ENCODE data around the gene TNFAIP8L2.

Gene TNFAIP8L2

DNA sequence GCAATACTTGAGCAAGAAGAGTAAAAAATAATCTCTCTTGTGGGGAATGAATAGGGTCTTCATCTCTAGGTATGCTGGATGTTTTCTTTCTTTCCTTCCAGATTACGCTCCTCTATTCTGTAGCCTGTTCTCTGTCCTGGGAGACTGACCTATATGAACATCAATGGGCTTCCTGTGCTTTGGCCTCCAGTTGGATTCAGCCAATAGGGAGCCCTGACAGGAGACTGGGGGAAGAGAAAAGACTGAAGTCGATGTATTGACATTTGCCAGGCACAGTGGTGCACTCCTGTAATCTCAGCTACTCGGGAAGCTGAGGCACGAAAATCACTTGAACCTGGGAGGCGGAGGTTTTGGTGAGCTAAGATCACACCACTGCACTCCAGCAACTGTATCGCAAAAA, 27.6 kb upstream of the TNFAIP8L2 start:
- TF ChIP-seq ZBTB7A (IDR thresholded peaks at IDR 0.05; ENCODE audit: low read depth) (no peak), TCF12 (IDR thresholded peaks at IDR 0.05; ENCODE audit: low read depth) (no peak), CEBPB (IDR thresholded peaks at IDR 0.05) (no peak), RAD21 (IDR thresholded peaks at IDR 0.05; ENCODE audit: low read depth) (no peak), YY1 (IDR thresholded peaks at IDR 0.05; ENCODE audit: low read depth) (no peak), EGR1 (IDR thresholded peaks at IDR 0.05) (no peak), EP300 (IDR thresholded peaks at IDR 0.05; ENCODE audit: borderline replicate concordance) (no peak), TAF1 (IDR thresholded peaks at IDR 0.05; ENCODE audit: low read depth) (no peak), FOXM1 (IDR thresholded peaks at IDR 0.05; ENCODE audit: borderline replicate concordance, low read depth) (no peak), TEAD4 (IDR thresholded peaks at IDR 0.05) (no peak), CREB1 (IDR thresholded peaks at IDR 0.05; ENCODE audit: low read depth) (no peak), NFIC (IDR thresholded peaks at IDR 0.05) (no peak)
- TF ChIP-seq, protein P1, sequence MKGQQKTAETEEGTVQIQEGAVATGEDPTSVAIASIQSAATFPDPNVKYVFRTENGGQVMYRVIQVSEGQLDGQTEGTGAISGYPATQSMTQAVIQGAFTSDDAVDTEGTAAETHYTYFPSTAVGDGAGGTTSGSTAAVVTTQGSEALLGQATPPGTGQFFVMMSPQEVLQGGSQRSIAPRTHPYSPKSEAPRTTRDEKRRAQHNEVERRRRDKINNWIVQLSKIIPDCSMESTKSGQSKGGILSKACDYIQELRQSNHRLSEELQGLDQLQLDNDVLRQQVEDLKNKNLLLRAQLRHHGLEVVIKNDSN (IDR thresholded peaks at IDR 0.05): no peak
- TF ChIP-seq, protein P2, sequence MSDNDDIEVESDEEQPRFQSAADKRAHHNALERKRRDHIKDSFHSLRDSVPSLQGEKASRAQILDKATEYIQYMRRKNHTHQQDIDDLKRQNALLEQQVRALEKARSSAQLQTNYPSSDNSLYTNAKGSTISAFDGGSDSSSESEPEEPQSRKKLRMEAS (IDR thresholded peaks at IDR 0.05): no peak

DNA sequence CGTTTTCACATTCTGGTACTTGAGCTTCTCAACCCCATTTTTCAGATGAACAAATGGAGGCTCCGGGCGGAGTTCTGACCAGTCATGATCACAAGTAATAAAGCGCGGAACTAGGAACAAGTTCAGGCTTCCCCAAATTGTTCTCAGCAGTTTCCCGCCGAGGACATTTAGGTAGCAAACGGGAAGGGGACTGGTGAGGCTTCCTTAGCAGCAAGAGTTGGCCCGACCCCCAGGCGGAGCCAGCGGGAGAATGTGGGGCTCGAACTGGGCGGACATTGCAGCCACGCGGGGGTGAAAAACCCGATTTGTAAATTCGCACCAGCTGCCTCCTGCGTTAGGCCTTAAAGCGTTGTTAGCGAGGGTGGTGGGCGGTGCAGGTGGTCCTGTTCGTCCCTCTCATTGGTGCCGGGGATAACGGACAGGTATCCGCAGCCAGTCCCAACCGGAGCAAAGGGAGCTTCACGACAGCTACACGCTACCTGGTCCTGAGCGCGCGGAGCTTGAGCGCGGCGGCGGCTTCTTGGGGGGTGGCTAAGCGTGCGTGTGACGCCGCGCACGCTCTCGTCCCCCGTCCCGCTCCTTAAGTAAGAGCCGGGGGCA, 25.4 kb upstream of the TNFAIP8L2 start:
- TF ChIP-seq EP300 (IDR thresholded peaks at IDR 0.05; ENCODE audit: borderline replicate concordance) (no peak), EGR1 (IDR thresholded peaks at IDR 0.05) (no peak), TEAD4 (IDR thresholded peaks at IDR 0.05) (no peak), TCF12 (IDR thresholded peaks at IDR 0.05; ENCODE audit: low read depth) (no peak), CREB1 (IDR thresholded peaks at IDR 0.05; ENCODE audit: low read depth) (no peak), ZBTB7A (IDR thresholded peaks at IDR 0.05; ENCODE audit: low read depth) (no peak), CEBPB (IDR thresholded peaks at IDR 0.05) (no peak), FOXM1 (IDR thresholded peaks at IDR 0.05; ENCODE audit: borderline replicate concordance, low read depth) (no peak), NFIC (IDR thresholded peaks at IDR 0.05) (no peak), RAD21 (IDR thresholded peaks at IDR 0.05; ENCODE audit: low read depth) (no peak), YY1 (IDR thresholded peaks at IDR 0.05; ENCODE audit: low read depth) (no peak), TAF1 (IDR thresholded peaks at IDR 0.05; ENCODE audit: low read depth) (no peak)
- TF ChIP-seq, protein P1 (IDR thresholded peaks at IDR 0.05): no peak
- TF ChIP-seq, protein P2 (IDR thresholded peaks at IDR 0.05): no peak
- TF ChIP-seq, protein P3, sequence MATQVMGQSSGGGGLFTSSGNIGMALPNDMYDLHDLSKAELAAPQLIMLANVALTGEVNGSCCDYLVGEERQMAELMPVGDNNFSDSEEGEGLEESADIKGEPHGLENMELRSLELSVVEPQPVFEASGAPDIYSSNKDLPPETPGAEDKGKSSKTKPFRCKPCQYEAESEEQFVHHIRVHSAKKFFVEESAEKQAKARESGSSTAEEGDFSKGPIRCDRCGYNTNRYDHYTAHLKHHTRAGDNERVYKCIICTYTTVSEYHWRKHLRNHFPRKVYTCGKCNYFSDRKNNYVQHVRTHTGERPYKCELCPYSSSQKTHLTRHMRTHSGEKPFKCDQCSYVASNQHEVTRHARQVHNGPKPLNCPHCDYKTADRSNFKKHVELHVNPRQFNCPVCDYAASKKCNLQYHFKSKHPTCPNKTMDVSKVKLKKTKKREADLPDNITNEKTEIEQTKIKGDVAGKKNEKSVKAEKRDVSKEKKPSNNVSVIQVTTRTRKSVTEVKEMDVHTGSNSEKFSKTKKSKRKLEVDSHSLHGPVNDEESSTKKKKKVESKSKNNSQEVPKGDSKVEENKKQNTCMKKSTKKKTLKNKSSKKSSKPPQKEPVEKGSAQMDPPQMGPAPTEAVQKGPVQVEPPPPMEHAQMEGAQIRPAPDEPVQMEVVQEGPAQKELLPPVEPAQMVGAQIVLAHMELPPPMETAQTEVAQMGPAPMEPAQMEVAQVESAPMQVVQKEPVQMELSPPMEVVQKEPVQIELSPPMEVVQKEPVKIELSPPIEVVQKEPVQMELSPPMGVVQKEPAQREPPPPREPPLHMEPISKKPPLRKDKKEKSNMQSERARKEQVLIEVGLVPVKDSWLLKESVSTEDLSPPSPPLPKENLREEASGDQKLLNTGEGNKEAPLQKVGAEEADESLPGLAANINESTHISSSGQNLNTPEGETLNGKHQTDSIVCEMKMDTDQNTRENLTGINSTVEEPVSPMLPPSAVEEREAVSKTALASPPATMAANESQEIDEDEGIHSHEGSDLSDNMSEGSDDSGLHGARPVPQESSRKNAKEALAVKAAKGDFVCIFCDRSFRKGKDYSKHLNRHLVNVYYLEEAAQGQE (IDR thresholded peaks at IDR 0.05; ENCODE audit: low read depth): no peak

DNA sequence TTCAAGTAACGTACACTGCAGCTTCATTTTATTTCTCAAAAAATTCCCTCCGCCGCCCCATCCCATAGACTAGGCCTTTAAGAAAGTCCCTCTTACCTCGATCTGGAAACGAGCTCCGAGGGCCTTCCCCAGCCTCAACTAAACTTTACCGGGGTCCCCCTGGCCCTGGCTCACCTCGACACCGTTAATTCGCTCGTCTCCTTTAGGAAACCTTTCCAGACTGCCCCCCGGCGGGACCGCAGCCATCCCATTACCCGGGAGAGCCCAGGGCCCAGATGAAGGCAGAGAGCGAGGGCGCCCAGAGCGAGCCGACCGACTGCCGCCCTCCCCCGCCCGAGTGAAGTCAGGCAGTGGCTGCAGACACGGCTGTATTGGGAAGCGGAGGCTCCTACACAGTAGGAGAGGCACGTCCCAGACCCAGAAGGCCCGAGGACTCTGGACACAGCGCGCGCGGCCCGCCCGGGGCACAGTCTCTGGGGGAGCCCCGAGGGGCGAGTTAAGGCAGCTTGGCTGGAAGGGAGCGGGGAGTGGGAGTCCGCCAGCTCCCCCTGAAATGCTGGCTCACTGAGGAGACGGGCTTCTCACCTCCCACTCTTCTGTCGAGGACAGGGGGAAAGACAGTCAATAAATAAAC, 24.6 kb upstream of the TNFAIP8L2 start:
- no peak for TF ChIP-seq TAF1 (IDR thresholded peaks at IDR 0.05; ENCODE audit: low read depth)
- no peak for TF ChIP-seq TCF12 (IDR thresholded peaks at IDR 0.05; ENCODE audit: low read depth)
- TF ChIP-seq CEBPB (IDR thresholded peaks at IDR 0.05): no peak
- no peak for TF ChIP-seq TEAD4 (IDR thresholded peaks at IDR 0.05)
- TF ChIP-seq, protein P2 (IDR thresholded peaks at IDR 0.05): no peak
- TF ChIP-seq, protein P3 (IDR thresholded peaks at IDR 0.05; ENCODE audit: low read depth): no peak
- TF ChIP-seq FOXM1 (IDR thresholded peaks at IDR 0.05; ENCODE audit: borderline replicate concordance, low read depth): no peak
- TF ChIP-seq, protein P1 (IDR thresholded peaks at IDR 0.05): no peak
- TF ChIP-seq YY1 (IDR thresholded peaks at IDR 0.05; ENCODE audit: low read depth): no peak

DNA sequence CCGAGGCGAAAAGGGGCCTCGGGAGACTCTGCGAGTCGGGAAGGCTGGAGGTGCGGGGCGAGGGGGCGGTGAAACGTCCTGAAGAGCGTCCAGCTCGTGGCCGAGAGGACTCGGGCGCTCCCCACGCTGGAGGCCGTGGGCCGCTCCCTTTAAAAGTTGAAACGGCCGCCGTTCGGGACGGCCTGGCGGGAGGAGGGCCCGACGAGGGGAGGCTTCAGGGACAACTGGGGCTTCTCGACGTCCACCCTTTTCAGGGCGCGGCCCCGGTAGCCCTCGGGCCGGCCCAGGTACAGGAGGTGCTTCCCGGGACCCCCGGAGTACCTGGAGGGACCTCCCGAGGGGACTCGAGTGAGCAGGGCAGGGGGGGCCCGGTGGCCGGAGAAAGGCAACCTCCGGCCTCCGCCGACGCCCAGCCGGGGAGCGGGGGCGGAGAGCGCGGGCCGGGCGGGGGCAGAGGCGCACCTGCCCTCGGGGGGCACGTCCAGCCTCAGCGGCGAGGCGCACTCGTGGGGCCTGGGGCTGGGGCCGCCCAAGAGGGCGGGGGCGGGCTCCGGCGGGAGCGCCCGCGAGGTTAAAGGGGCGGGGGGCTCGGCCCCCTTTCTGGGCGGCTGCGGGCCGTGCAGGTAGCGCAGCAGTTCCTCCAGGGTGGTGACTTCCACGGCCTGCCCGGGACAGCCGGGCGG, 24.0 kb upstream of the TNFAIP8L2 start:
- TF ChIP-seq TCF12 (IDR thresholded peaks at IDR 0.05; ENCODE audit: low read depth) (no peak), FOXM1 (IDR thresholded peaks at IDR 0.05; ENCODE audit: borderline replicate concordance, low read depth) (no peak), TAF1 (IDR thresholded peaks at IDR 0.05; ENCODE audit: low read depth) (no peak), NFIC (IDR thresholded peaks at IDR 0.05) (no peak), YY1 (IDR thresholded peaks at IDR 0.05; ENCODE audit: low read depth) (no peak), RAD21 (IDR thresholded peaks at IDR 0.05; ENCODE audit: low read depth) (no peak), ZBTB7A (IDR thresholded peaks at IDR 0.05; ENCODE audit: low read depth) (no peak), EP300 (IDR thresholded peaks at IDR 0.05; ENCODE audit: borderline replicate concordance) (no peak), EGR1 (IDR thresholded peaks at IDR 0.05) (no peak), TEAD4 (IDR thresholded peaks at IDR 0.05) (no peak), CEBPB (IDR thresholded peaks at IDR 0.05) (no peak), CREB1 (IDR thresholded peaks at IDR 0.05; ENCODE audit: low read depth) (no peak)
- TF ChIP-seq, protein P2 (IDR thresholded peaks at IDR 0.05): no peak
- TF ChIP-seq, protein P3 (IDR thresholded peaks at IDR 0.05; ENCODE audit: low read depth): no peak
- TF ChIP-seq, protein P1 (IDR thresholded peaks at IDR 0.05): no peak
